HEK293 (cell line): Measurements from ENCODE around the gene RHBG.

Experiments used
- BCL11A ChIP-seq: fragments of 450-650 bp; formaldehyde crosslinking; IDR thresholded peaks from 2 replicates; pipeline ENCODE4 v1.5.1; 2016; ENCODE audit warnings: low read depth, missing biosample characterization, missing genetic modification characterization
- FEZF1 ChIP-seq: fragments of 450-650 bp; formaldehyde crosslinking; IDR thresholded peaks from 2 replicates; pipeline ENCODE4 v1.5.1; 2016; ENCODE audit warnings: missing biosample characterization, missing genetic modification characterization
- KLF1 ChIP-seq: fragments of 450-650 bp; formaldehyde crosslinking; IDR thresholded peaks from 2 replicates; pipeline ENCODE4 v1.5.1; 2016; ENCODE audit warnings: missing biosample characterization, missing genetic modification characterization
- MEIS1 ChIP-seq: sonication (generic); formaldehyde crosslinking; IDR thresholded peaks from 2 replicates; pipeline ENCODE4 v1.8.1; 2022; ENCODE audit warnings: missing genetic modification reagents, mild to moderate bottlenecking, borderline replicate concordance
- YY1 ChIP-seq: fragments of 450-650 bp; formaldehyde crosslinking; IDR thresholded peaks from 2 replicates; pipeline ENCODE4 v1.5.1; 2018; ENCODE audit warnings: missing biosample characterization, missing genetic modification characterization
- YY2 ChIP-seq: fragments of 450-650 bp; formaldehyde crosslinking; IDR thresholded peaks from 2 replicates; pipeline ENCODE4 v1.5.1; 2016; ENCODE audit warnings: missing biosample characterization, missing genetic modification characterization
- ZBTB17 ChIP-seq: fragments of 450-650 bp; formaldehyde crosslinking; IDR thresholded peaks from 2 replicates; pipeline ENCODE4 v1.5.1; 2016; ENCODE audit warnings: missing biosample characterization, missing genetic modification characterization
- ZBTB7A ChIP-seq: fragments of 450-650 bp; formaldehyde crosslinking; IDR thresholded peaks from 2 replicates; pipeline ENCODE4 v1.5.1; 2016; ENCODE audit warnings: low read depth, missing biosample characterization, missing genetic modification characterization
- ZBTB8A ChIP-seq: fragments of 450-650 bp; formaldehyde crosslinking; IDR thresholded peaks from 2 replicates; pipeline ENCODE4 v1.5.1; 2016; ENCODE audit warnings: missing biosample characterization, missing genetic modification characterization
- ZNF121 ChIP-seq: fragments of 450-650 bp; formaldehyde crosslinking; IDR thresholded peaks from 2 replicates; pipeline ENCODE4 v1.5.1; 2016; ENCODE audit warnings: missing biosample characterization, missing genetic modification characterization
- ZNF140 ChIP-seq: fragments of 450-650 bp; formaldehyde crosslinking; IDR thresholded peaks from 2 replicates; pipeline ENCODE4 v1.5.1; 2016; ENCODE audit warnings: missing biosample characterization, missing genetic modification characterization
- ZNF16 ChIP-seq: fragments of 450-650 bp; formaldehyde crosslinking; IDR thresholded peaks from 2 replicates; pipeline ENCODE4 v1.5.1; 2016; ENCODE audit warnings: low read depth, missing biosample characterization, missing genetic modification characterization
- ZNF184 ChIP-seq: fragments of 450-650 bp; IDR thresholded peaks from 2 replicates; pipeline ENCODE4 v1.5.1; 2018; ENCODE audit warnings: missing biosample characterization, mild to moderate bottlenecking, missing genetic modification characterization
- ZNF366 ChIP-seq: fragments of 450-650 bp; formaldehyde crosslinking; conservative IDR thresholded peaks from 2 replicates; pipeline ENCODE4 v1.5.1; 2016; ENCODE audit warnings: missing biosample characterization, missing genetic modification characterization
- ZNF394 ChIP-seq: fragments of 450-650 bp; formaldehyde crosslinking; IDR thresholded peaks from 2 replicates; pipeline ENCODE4 v1.5.1; 2016; ENCODE audit warnings: missing biosample characterization, missing genetic modification characterization, mild to moderate bottlenecking, moderate library complexity, borderline replicate concordance
- ZNF501 ChIP-seq: fragments of 450-650 bp; formaldehyde crosslinking; IDR thresholded peaks from 2 replicates; pipeline ENCODE4 v1.5.1; 2016; ENCODE audit warnings: missing biosample characterization, missing genetic modification characterization
- ZNF521 ChIP-seq: fragments of 450-650 bp; formaldehyde crosslinking; IDR thresholded peaks from 2 replicates; pipeline ENCODE4 v1.5.1; 2017; ENCODE audit warnings: missing biosample characterization, mild to moderate bottlenecking, missing genetic modification characterization
- ZNF785 ChIP-seq: fragments of 450-650 bp; formaldehyde crosslinking; IDR thresholded peaks from 2 replicates; pipeline ENCODE4 v1.5.1; 2016; ENCODE audit warnings: missing biosample characterization, missing genetic modification characterization
- ZSCAN23 ChIP-seq: fragments of 450-650 bp; formaldehyde crosslinking; IDR thresholded peaks from 2 replicates; pipeline ENCODE4 v1.5.1; 2016; ENCODE audit warnings: missing biosample characterization, missing genetic modification characterization
- TF ChIP-seq, protein P1 (sequence below): fragments of 450-650 bp; formaldehyde crosslinking; IDR thresholded peaks from 2 replicates; pipeline ENCODE4 v1.5.1; 2016; ENCODE audit warnings: missing biosample characterization, missing genetic modification characterization
- TF ChIP-seq, protein P2 (sequence below): fragments of 450-650 bp; formaldehyde crosslinking; IDR thresholded peaks from 2 replicates; pipeline ENCODE4 v1.5.1; 2016; ENCODE audit warnings: missing biosample characterization, missing genetic modification characterization
- TF ChIP-seq, protein P3 (sequence below): fragments of 450-650 bp; formaldehyde crosslinking; optimal IDR thresholded peaks from 2 replicates; pipeline ENCODE3; 2016; ENCODE audit warnings: missing biosample characterization, mild to moderate bottlenecking, missing genetic modification characterization
- TF ChIP-seq, protein P4 (sequence below): fragments of 450-650 bp; formaldehyde crosslinking; IDR thresholded peaks from 2 replicates; pipeline ENCODE4 v1.5.1; 2016; ENCODE audit warnings: missing biosample characterization, missing genetic modification characterization
- TF ChIP-seq, protein P5 (sequence below): fragments of 450-650 bp; formaldehyde crosslinking; IDR thresholded peaks from 2 replicates; pipeline ENCODE4 v1.5.1; 2016; ENCODE audit warnings: missing biosample characterization, missing genetic modification characterization
- TF ChIP-seq, protein P6 (sequence below): fragments of 450-650 bp; formaldehyde crosslinking; IDR thresholded peaks from 2 replicates; pipeline ENCODE4 v1.5.1; 2016; ENCODE audit warnings: missing biosample characterization, missing genetic modification characterization, borderline replicate concordance

The RHBG gene

DNA sequence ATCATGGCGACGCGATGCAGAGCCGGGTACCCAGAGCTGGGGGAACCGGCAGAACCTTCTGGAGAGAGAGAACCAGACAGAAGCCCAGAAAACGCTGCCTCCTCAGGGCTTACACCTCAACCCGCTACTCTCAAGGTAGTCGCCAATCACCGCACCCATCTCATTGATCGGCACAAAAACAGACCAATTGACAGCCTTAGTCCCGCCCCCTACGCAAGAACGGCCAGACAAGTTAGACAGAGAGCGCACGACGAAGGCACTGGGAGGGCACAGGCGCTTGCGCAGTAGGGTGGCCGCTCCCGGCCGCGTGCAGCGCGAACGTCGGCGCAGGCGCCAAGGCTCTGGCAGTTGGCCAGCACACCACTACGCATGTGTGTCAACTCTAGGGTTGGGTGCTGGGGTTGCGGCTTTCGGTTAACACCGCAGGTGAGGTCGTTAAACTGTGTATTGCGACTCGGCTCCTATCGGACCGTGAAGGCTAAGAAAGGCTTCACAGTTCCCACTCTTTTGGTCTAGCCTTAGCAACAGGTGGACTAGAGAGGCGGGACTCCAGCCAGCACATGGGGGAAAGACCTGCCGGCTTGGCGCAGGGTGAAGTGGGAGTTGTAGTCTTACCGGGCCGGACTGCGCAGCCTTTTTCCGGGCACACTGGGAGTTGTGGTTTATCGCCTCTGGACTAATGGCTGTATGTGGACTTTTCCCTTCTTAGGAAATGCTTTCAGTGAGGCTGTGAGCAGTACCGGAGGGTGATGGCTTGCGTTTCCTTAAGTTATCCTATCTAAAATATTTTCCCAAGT is 30.6 kb upstream of the RHBG start, which contains the start of the genes CCT3 and TSACC (continued):
- no peak for TF ChIP-seq ZNF16 (tag by site-specific recombination)
- no peak for TF ChIP-seq FEZF1 (tag by site-specific recombination)
- TF ChIP-seq ZBTB17 (tag by site-specific recombination) = 0 out of 2 replicates have a peak, but pooled peaks have one; percentile 19
- TF ChIP-seq ZBTB7A (tag by site-specific recombination) = no peak; the same call in 1 of the 2 replicates
- TF ChIP-seq, protein P1, sequence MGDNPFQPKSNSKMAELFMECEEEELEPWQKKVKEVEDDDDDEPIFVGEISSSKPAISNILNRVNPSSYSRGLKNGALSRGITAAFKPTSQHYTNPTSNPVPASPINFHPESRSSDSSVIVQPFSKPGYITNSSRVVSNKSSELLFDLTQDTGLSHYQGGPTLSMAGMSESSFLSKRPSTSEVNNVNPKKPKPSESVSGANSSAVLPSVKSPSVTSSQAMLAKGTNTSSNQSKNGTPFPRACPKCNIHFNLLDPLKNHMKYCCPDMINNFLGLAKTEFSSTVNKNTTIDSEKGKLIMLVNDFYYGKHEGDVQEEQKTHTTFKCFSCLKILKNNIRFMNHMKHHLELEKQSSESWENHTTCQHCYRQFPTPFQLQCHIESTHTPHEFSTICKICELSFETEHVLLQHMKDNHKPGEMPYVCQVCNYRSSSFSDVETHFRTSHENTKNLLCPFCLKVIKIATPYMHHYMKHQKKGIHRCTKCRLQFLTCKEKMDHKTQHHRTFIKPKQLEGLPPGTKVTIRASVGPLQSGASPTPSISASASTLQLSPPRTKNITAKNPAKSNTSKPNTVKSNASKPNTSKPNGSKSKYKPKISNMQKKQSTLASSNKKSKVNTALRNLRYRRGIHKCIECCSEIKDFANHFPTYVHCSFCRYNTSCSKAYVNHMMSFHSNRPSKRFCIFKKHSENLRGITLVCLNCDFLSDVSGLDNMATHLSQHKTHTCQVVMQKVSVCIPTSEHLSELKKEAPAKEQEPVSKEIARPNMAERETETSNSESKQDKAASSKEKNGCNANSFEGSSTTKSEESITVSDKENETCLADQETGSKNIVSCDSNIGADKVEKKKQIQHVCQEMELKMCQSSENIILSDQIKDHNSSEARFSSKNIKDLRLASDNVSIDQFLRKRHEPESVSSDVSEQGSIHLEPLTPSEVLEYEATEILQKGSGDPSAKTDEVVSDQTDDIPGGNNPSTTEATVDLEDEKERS = no peak
- TF ChIP-seq ZNF366 (tag by site-specific recombination) = peak; percentile 96
- TF ChIP-seq ZNF501 (tag by site-specific recombination) = no peak
- TF ChIP-seq ZSCAN23 = 0 out of 2 replicates have a peak, but pooled peaks have one; percentile 63
- TF ChIP-seq, protein P2, sequence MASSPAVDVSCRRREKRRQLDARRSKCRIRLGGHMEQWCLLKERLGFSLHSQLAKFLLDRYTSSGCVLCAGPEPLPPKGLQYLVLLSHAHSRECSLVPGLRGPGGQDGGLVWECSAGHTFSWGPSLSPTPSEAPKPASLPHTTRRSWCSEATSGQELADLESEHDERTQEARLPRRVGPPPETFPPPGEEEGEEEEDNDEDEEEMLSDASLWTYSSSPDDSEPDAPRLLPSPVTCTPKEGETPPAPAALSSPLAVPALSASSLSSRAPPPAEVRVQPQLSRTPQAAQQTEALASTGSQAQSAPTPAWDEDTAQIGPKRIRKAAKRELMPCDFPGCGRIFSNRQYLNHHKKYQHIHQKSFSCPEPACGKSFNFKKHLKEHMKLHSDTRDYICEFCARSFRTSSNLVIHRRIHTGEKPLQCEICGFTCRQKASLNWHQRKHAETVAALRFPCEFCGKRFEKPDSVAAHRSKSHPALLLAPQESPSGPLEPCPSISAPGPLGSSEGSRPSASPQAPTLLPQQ (tag by site-specific recombination) = peak; percentile 47
- no peak for TF ChIP-seq BCL11A (tag by site-specific recombination)
- no peak for TF ChIP-seq ZNF184 (tag by site-specific recombination)
- no peak for TF ChIP-seq MEIS1
- peak; percentile 86 for TF ChIP-seq YY1 (tag by site-specific recombination)
- peak; percentile 99 for TF ChIP-seq ZBTB8A (tag by site-specific recombination)
- TF ChIP-seq, protein P3, sequence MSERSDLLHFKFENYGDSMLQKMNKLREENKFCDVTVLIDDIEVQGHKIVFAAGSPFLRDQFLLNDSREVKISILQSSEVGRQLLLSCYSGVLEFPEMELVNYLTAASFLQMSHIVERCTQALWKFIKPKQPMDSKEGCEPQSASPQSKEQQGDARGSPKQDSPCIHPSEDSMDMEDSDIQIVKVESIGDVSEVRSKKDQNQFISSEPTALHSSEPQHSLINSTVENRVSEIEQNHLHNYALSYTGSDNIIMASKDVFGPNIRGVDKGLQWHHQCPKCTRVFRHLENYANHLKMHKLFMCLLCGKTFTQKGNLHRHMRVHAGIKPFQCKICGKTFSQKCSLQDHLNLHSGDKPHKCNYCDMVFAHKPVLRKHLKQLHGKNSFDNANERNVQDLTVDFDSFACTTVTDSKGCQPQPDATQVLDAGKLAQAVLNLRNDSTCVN (tag by site-specific recombination) = peak; percentile 70
- TF ChIP-seq ZNF785 = no peak; the same call in none of the 2 replicates
- TF ChIP-seq ZNF394 (tag by site-specific recombination) = peak; percentile 86
- TF ChIP-seq, protein P4, sequence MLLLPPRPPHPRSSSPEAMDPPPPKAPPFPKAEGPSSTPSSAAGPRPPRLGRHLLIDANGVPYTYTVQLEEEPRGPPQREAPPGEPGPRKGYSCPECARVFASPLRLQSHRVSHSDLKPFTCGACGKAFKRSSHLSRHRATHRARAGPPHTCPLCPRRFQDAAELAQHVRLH (tag by site-specific recombination) = peak; percentile 71; the same call in 1 of the 2 replicates
- peak; percentile 80 for TF ChIP-seq YY2
- TF ChIP-seq, protein P5, sequence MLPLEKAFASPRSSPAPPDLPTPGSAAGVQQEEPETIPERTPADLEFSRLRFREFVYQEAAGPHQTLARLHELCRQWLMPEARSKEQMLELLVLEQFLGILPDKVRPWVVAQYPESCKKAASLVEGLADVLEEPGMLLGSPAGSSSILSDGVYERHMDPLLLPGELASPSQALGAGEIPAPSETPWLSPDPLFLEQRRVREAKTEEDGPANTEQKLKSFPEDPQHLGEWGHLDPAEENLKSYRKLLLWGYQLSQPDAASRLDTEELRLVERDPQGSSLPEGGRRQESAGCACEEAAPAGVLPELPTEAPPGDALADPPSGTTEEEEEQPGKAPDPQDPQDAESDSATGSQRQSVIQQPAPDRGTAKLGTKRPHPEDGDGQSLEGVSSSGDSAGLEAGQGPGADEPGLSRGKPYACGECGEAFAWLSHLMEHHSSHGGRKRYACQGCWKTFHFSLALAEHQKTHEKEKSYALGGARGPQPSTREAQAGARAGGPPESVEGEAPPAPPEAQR (tag by site-specific recombination) = no peak
- no peak for TF ChIP-seq ZNF521 (tag by site-specific recombination)
- TF ChIP-seq KLF1 = no peak
- TF ChIP-seq, protein P6, sequence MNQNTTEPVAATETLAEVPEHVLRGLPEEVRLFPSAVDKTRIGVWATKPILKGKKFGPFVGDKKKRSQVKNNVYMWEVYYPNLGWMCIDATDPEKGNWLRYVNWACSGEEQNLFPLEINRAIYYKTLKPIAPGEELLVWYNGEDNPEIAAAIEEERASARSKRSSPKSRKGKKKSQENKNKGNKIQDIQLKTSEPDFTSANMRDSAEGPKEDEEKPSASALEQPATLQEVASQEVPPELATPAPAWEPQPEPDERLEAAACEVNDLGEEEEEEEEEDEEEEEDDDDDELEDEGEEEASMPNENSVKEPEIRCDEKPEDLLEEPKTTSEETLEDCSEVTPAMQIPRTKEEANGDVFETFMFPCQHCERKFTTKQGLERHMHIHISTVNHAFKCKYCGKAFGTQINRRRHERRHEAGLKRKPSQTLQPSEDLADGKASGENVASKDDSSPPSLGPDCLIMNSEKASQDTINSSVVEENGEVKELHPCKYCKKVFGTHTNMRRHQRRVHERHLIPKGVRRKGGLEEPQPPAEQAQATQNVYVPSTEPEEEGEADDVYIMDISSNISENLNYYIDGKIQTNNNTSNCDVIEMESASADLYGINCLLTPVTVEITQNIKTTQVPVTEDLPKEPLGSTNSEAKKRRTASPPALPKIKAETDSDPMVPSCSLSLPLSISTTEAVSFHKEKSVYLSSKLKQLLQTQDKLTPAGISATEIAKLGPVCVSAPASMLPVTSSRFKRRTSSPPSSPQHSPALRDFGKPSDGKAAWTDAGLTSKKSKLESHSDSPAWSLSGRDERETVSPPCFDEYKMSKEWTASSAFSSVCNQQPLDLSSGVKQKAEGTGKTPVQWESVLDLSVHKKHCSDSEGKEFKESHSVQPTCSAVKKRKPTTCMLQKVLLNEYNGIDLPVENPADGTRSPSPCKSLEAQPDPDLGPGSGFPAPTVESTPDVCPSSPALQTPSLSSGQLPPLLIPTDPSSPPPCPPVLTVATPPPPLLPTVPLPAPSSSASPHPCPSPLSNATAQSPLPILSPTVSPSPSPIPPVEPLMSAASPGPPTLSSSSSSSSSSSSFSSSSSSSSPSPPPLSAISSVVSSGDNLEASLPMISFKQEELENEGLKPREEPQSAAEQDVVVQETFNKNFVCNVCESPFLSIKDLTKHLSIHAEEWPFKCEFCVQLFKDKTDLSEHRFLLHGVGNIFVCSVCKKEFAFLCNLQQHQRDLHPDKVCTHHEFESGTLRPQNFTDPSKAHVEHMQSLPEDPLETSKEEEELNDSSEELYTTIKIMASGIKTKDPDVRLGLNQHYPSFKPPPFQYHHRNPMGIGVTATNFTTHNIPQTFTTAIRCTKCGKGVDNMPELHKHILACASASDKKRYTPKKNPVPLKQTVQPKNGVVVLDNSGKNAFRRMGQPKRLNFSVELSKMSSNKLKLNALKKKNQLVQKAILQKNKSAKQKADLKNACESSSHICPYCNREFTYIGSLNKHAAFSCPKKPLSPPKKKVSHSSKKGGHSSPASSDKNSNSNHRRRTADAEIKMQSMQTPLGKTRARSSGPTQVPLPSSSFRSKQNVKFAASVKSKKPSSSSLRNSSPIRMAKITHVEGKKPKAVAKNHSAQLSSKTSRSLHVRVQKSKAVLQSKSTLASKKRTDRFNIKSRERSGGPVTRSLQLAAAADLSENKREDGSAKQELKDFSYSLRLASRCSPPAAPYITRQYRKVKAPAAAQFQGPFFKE = no peak
- no peak for TF ChIP-seq ZNF121 (tag by site-specific recombination)
- TF ChIP-seq ZNF140 (tag by site-specific recombination) = no peak
